ENCODE results near the gene SLC12A5. TPM values are rescaled to one million over a fixed set of nuclear protein-coding genes. Genes with fewer than 3 reads are reported as not detected.

The SLC12A5 gene
- total and polyA plus RNA-seq, 8 donors = 0.35 to 21.5 (median 1.6) TPM

- Histone ChIP-seq H3K9me3 (no peaks in the 10 kb centered on the region), H3K36me3 (no peaks in the 10 kb centered on the region), H3K27ac (no peak overlapping the region), H3K4me1 (peaks cover 0 to 3% (median 3%) of the 10 kb centered on the region in 3 donors), H3K27me3 (peaks cover 0 to 11% (median under 1%) of the 10 kb centered on the region in 4 donors), H3K4me3 (no peak overlapping the region)
- TF ChIP-seq CTCF (IDR thresholded peaks at IDR 0.05) = no peak
- no peak for FAIRE-seq
- no peak for ATAC-seq
- intact Hi-C loops (cut with DNase I) = loop anchor here in 1 of 3 donors (10.0 kb wide), 1 partner anchor 61 kb away; the partner anchor contains the start of gene NCOA5
- WGBS, 2 donors = 39 to 41% methylated on average over 4 of the region's 4 CpGs
- DNase-seq = no peak
Measured at GRCh38 chr20:46023999-46024398, 5.0 kb upstream of the SLC12A5 start.

GRCh38 chr20:46025376-46025783 lies 3.6 kb upstream of the SLC12A5 start:
- FAIRE-seq (no peak), ATAC-seq (no peak), DNase-seq (no peak)
- no peak overlapping the region for H3K4me3 ChIP-seq
- intact Hi-C loops (cut with DNase I) = loop anchor here in 1 of 3 donors (10.0 kb wide), 1 partner anchor 59 kb away; the partner anchor contains the start of gene NCOA5
- H3K9me3 ChIP-seq = no peaks in the 10 kb centered on the region
- peaks cover 0 to 3% (median 3%) of the 10 kb centered on the region in 3 donors for H3K4me1 ChIP-seq
- no peak overlapping the region for H3K27ac ChIP-seq
- H3K36me3 ChIP-seq = no peaks in the 10 kb centered on the region
- WGBS, 2 donors = 53 to 57% methylated on average over 10 of the region's 10 CpGs
- peaks cover 0 to 16% (median 3%) of the 10 kb centered on the region in 4 donors for H3K27me3 ChIP-seq
- TF ChIP-seq CTCF (IDR thresholded peaks at IDR 0.05) = no peak

GRCh38 chr20:46027245-46027853 lies 1.7 kb upstream of the SLC12A5 start:
- no peak for TF ChIP-seq CTCF (IDR thresholded peaks at IDR 0.05)
- ATAC-seq (peak in 2 of 4 donors; percentile 51 to 54), FAIRE-seq (no peak), DNase-seq (peak in 1 of 6 donors; percentile 48)
- no peaks in the 10 kb centered on the region for H3K9me3 ChIP-seq
- H3K4me3 ChIP-seq = no peak overlapping the region
- peaks cover 0 to 14% (median 3%) of the 10 kb centered on the region in 4 donors for H3K27me3 ChIP-seq
- no peaks in the 10 kb centered on the region for H3K36me3 ChIP-seq
- peaks cover 0 to 3% (median 2%) of the 10 kb centered on the region in 3 donors for H3K4me1 ChIP-seq
- whole genome bisulfite sequencing, 2 donors = 9 to 18% methylated on average over 4 of the region's 4 CpGs
- intact Hi-C loops (cut with DNase I) = loop anchor here in 1 of 3 donors (10.0 kb wide), 1 partner anchor 57 kb away; the partner anchor contains the start of gene NCOA5
- no peak overlapping the region for H3K27ac ChIP-seq

- 42 to 77% methylated on average over 7 of the region's 7 CpGs for WGBS, 2 donors
- intact Hi-C loops (cut with DNase I) = loop anchor here in 1 of 3 donors (10.0 kb wide), 1 partner anchor 57 kb away; the partner anchor contains the start of gene NCOA5
- Histone ChIP-seq H3K4me3 (no peak overlapping the region), H3K4me1 (no peaks in the 10 kb centered on the region), H3K9me3 (no peaks in the 10 kb centered on the region), H3K36me3 (no peaks in the 10 kb centered on the region), H3K27me3 (peaks cover 0 to 14% (median 3%) of the 10 kb centered on the region in 4 donors), H3K27ac (no peak overlapping the region)
- no peak for DNase-seq
- TF ChIP-seq CTCF (IDR thresholded peaks at IDR 0.05) = no peak
- FAIRE-seq = no peak
- no peak for ATAC-seq
Measured at GRCh38 chr20:46028110-46028509, 905 bp upstream of the SLC12A5 start.

All from pancreas (tissue), 10 donors.